Esophagus (tissue), 2 donors: ENCODE data around the gene GLMP. TPM values are rescaled to one million over a fixed set of nuclear protein-coding genes. Genes with fewer than 3 reads are reported as not detected.
A peak's percentile ranks its signal among the peaks of the same experiment; 100 is the strongest.

Experiments used
- H3K27ac ChIP-seq, 2 donors: one replicate each; pipeline ENCODE4 v1.5.1; 2013; ENCODE audit warnings: low read depth in 2 of 2, mild to moderate bottlenecking in 2 of 2, inconsistent platforms in 1 of 2, low read length in 1 of 2, moderate library complexity in 1 of 2
- H3K27me3 ChIP-seq, 2 donors: one replicate each; pipeline ENCODE4 v1.6.1; 2013; ENCODE audit warnings: low read length in 2 of 2, control low read depth in 1 of 2, mild to moderate bottlenecking in 1 of 2; ENCODE audit not compliant: insufficient read depth in 2 of 2, control insufficient read depth in 1 of 2
- H3K36me3 ChIP-seq, 2 donors: one replicate each; pipeline ENCODE4 v1.6.1; 2013; ENCODE audit warnings: low read length in 1 of 2; ENCODE audit not compliant: control insufficient read depth in 2 of 2, insufficient read depth in 2 of 2
- H3K4me1 ChIP-seq, 2 donors: one replicate each; pipeline ENCODE4 v1.6.1; 2013; ENCODE audit warnings: low read length in 1 of 2; ENCODE audit not compliant: control insufficient read depth in 2 of 2, insufficient read depth in 2 of 2
- H3K4me3 ChIP-seq, 2 donors: one replicate each; pipeline ENCODE4 v1.5.1; 2013; ENCODE audit warnings: low read length in 2 of 2, mild to moderate bottlenecking in 2 of 2, low read depth in 1 of 2, moderate library complexity in 1 of 2
- H3K9me3 ChIP-seq, 2 donors: one replicate each; pipeline ENCODE4 v1.6.1; 2013; ENCODE audit warnings: mild to moderate bottlenecking in 2 of 2, low read depth in 1 of 2, low read length in 1 of 2, moderate library complexity in 1 of 2; ENCODE audit not compliant: control insufficient read depth in 2 of 2, insufficient read depth in 1 of 2
- WGBS, 2 donors: extraction: QIAGEN DNeasy Blood & Tissue Kit; methylation state at CpG; one replicate each; pipeline ENCODE4 v1.1.7; 2013; 5-methylcytosine and 5-hydroxymethylcytosine counted together
- polyA plus RNA-seq, 2 donors: library from polyadenylated mRNA; stranded (reverse); fragments of 200-250 nt; gene quantifications; one replicate each; pipeline ENCODE4 v1.2.3, GENCODE V29; 2013
- donor health status: healthy with polysubstance abuse.
- donor health status: Bipolar disorder and iron deficiency.

Gene GLMP
- polyA plus RNA-seq, 2 donors, result 20.9 to 32.4 TPM

DNA sequence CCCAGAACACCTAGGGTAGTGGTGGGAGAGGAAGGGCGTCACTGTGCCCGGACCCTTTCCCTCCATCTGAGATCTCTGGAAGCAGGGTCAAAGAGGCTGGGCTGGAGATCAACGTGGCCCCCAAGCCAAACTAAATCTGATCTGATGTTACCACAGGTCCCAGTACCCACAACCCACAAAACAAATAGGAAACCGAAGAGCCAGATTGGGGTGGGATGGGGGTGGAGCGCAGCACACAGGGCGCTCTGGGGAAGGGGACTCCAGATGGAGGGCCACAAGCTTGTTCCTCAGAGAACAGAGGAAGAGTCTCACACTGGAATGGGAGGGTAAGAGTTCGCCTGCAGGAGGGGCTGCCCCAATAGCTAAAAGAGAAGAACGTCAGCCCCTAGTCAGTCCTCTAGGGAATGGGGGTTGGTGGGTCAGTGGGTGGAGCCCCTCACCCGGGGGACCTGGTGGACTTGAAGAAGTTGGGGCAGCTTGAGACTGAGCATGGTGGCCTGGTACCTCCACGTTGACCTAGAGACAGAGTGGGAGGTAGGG is 49.2 kb downstream of the GLMP start:
- Histone ChIP-seq H3K27me3 (no peaks in the 10 kb centered on the region), H3K4me3 (peak overlapping the region in 1 of 2 donors; percentile 19), H3K27ac (no peak overlapping the region), H3K4me1 (peaks cover 2 to 33% of the 10 kb centered on the region in 2 donors), H3K9me3 (peaks cover 0 to 2% of the 10 kb centered on the region in 2 donors), H3K36me3 (peaks cover 13 to 29% of the 10 kb centered on the region in 2 donors)
- 57 to 63% methylated on average over 9 to 10 of the region's 10 CpGs for WGBS, 2 donors

DNA sequence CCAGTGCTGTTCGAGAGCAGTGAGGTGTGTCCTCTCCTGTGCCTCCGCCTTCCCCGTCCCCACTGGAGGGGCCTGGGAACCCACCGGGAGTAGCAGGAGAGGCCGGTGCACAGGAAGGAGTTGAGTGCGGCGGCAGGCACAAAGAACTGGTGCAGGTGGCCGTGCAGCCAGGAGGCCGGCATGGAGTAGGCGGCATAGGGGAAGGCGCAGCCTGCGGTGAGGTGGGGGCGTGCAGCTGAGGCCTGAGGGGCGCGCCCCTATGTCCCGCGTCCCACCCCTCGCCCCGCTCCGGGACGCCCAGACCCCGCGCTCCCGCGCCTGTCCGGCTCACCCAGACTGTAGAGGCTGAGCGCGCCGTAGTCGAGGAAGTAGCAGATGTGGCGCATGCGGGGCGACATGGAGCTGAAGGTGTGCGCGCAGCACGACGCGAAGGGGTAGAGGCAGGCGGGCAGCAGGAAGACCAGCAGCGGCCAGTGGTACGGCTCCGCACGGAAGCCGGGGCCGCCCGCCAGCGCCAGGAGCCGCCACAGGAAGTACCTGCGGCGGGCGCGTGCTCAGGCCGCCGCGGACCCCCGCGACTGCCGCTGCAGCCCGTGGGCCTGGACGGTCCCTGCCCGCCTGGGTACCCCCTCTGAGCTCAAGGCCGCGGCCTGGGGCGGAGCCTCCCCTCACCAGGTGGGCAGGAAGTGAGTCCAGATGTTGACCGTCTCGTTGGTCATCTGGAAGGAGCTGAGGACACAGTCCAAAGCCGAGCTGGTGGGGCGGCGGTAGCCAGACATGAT is 49.8 kb downstream of the GLMP start:
- no peaks in the 10 kb centered on the region for H3K27me3 ChIP-seq
- H3K36me3 ChIP-seq, result peaks cover 7 to 29% of the 10 kb centered on the region in 2 donors
- H3K27ac ChIP-seq, result no peak overlapping the region
- H3K4me3 ChIP-seq, result peak overlapping the region; percentile 19 to 23
- 5 to 6% methylated on average over 57 to 69 of the region's 69 CpGs for WGBS, 2 donors
- peaks cover 2 to 36% of the 10 kb centered on the region in 2 donors for H3K4me1 ChIP-seq
- peaks cover 0 to 2% of the 10 kb centered on the region in 2 donors for H3K9me3 ChIP-seq

DNA sequence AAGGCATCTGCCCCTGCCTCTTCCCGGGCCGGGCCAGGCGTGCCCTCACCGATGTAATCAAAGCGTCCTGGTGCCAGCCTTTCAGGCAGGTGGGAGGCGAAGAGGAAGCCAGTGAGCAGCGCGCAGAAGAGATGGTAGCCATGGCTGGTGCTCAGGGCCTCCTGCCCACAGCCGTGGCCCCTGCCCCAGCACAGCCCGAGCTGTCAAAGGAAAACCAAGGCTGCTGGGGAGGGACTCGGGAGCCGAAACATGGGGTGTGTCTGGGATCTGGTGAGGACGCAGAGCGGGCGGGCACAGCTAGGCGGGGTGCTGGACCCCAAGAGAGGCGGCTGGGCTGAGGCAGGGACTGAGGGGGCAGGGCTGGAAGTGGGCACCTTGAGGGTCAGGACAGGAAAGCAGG is 50.8 kb downstream of the GLMP start:
- Histone ChIP-seq H3K27ac (no peak overlapping the region), H3K36me3 (peaks cover 7 to 24% of the 10 kb centered on the region in 2 donors), H3K4me1 (peaks cover 2 to 36% of the 10 kb centered on the region in 2 donors), H3K9me3 (peaks cover 0 to 2% of the 10 kb centered on the region in 2 donors), H3K4me3 (no peak overlapping the region), H3K27me3 (no peaks in the 10 kb centered on the region)
- WGBS, 2 donors, result 81 to 84% methylated on average over 17 of the region's 17 CpGs

DNA sequence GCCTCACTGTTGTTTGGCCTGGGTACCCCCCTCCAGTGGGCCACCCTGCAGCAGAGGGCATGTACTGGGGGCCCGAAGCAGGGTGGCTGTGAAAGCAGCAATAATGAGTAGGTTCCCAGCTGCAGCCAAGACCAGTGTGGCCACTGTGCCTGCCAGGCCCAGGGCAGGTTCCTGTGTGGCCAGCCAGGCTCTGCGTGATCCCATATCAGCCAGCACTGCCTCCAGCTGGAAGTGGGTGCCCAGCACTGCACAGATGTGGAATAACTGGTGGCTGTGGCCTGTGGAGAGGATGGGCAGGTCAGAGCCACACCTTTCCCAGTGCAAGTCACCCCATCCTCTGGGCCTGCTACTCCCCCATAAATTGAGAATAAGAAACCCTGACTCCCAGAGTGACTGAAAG is 51.4 kb downstream of the GLMP start:
- Histone ChIP-seq H3K27me3 (no peaks in the 10 kb centered on the region), H3K27ac (no peak overlapping the region), H3K36me3 (peaks cover 2 to 24% of the 10 kb centered on the region in 2 donors), H3K4me1 (peaks cover 2 to 36% of the 10 kb centered on the region in 2 donors), H3K4me3 (no peak overlapping the region), H3K9me3 (peaks cover 0 to 2% of the 10 kb centered on the region in 2 donors)
- WGBS, 2 donors, result 83 to 92% methylated on average over 2 of the region's 2 CpGs

DNA sequence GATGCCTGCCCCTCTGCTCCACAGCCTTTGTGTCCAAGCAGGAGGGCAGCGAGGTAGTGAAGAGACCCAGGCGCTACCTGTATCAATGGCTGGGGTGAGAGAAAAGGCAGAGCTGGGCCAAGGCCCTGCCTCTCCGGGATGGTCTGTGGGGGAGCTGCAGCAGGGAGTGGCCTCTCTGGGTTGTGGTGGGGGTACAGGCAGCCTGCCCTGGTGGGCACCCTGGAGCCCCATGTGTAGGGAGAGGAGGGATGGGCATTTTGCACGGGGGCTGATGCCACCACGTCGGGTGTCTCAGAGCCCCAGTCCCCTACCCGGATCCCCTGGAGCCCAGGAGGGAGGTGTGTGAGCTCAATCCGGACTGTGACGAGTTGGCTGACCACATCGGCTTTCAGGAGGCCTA is 52.7 kb downstream of the GLMP start:
- peaks cover 0 to 30% of the 10 kb centered on the region in 2 donors for H3K36me3 ChIP-seq
- H3K9me3 ChIP-seq, result peaks cover 0 to 2% of the 10 kb centered on the region in 2 donors
- peaks cover 2 to 30% of the 10 kb centered on the region in 2 donors for H3K4me1 ChIP-seq
- no peak overlapping the region for H3K27ac ChIP-seq
- no peak overlapping the region for H3K4me3 ChIP-seq
- no peaks in the 10 kb centered on the region for H3K27me3 ChIP-seq
- 76 to 84% methylated on average over 10 of the region's 10 CpGs for WGBS, 2 donors

Other genes with a start within 250 kb of the GLMP start
- 10 to 100 TPM; 18.3 to 21.0 TPM for gene UBQLN4, start 241.9 kb downstream of the GLMP start, polyA plus RNA-seq
- 100 to 1,000 TPM in 1 of 2 donors, 10 to 100 TPM in 1; 82.6 to 101 TPM for gene LAMTOR2, start 240.9 kb downstream of the GLMP start, polyA plus RNA-seq
- gene RAB25, start 234.5 kb downstream of the GLMP start, polyA plus RNA-seq, result 100 to 1,000 TPM; 470 to 576 TPM
- gene MEX3A, start 213.2 kb downstream of the GLMP start, polyA plus RNA-seq, result under 1 TPM; 0.36 to 0.59 TPM
- 100 to 1,000 TPM; 183 to 230 TPM for gene LMNA, start 181.0 kb downstream of the GLMP start, polyA plus RNA-seq
- gene SEMA4A, start 142.1 kb downstream of the GLMP start, polyA plus RNA-seq, result 10 to 100 TPM; 23.8 to 24.9 TPM
- gene SLC25A44, start 101.6 kb downstream of the GLMP start, polyA plus RNA-seq, result 1 to 10 TPM; 4.4 to 8.8 TPM
- gene PMF1, start 82.7 kb downstream of the GLMP start, polyA plus RNA-seq, result 10 to 100 TPM; 67.2 to 69.0 TPM
- under 1 TPM; 0.41 to 0.81 TPM for gene BGLAP, start 53.5 kb downstream of the GLMP start, polyA plus RNA-seq
- 1 to 10 TPM; 3.1 to 7.7 TPM for gene PAQR6, start 47.6 kb downstream of the GLMP start, polyA plus RNA-seq
- gene SMG5, start 12.9 kb downstream of the GLMP start, polyA plus RNA-seq, result 10 to 100 TPM; 34.5 to 38.6 TPM
- 100 to 1,000 TPM in 1 of 2 donors, 10 to 100 TPM in 1; 83.8 to 139 TPM for gene TMEM79, start 11.4 kb downstream of the GLMP start, polyA plus RNA-seq
- gene VHLL, start 3.6 kb upstream of the GLMP start, polyA plus RNA-seq, result not detected
- 100 to 1,000 TPM in 1 of 2 donors, 10 to 100 TPM in 1; 61.2 to 149 TPM for gene CCT3, start 42.6 kb upstream of the GLMP start, polyA plus RNA-seq
- under 1 TPM; 0.33 to 0.40 TPM for gene TSACC, start 42.8 kb upstream of the GLMP start, polyA plus RNA-seq
- gene RHBG, start 73.5 kb upstream of the GLMP start, polyA plus RNA-seq, result 1 to 10 TPM; 2.3 TPM
- gene MEF2D, start 205.1 kb upstream of the GLMP start, polyA plus RNA-seq, result 10 to 100 TPM in 1 of 2 donors, 1 to 10 TPM in 1; 8.5 to 13.5 TPM